GM19035 (cell line): ENCODE results near the gene PMPCA.

Experiments used
- ATAC-seq: cut with Tn5 transposase; IDR thresholded peaks from one replicate; pipeline ENCODE4 v1.9.1; 2021; ENCODE audit not compliant: unreplicated experiment

Gene PMPCA, protein sequence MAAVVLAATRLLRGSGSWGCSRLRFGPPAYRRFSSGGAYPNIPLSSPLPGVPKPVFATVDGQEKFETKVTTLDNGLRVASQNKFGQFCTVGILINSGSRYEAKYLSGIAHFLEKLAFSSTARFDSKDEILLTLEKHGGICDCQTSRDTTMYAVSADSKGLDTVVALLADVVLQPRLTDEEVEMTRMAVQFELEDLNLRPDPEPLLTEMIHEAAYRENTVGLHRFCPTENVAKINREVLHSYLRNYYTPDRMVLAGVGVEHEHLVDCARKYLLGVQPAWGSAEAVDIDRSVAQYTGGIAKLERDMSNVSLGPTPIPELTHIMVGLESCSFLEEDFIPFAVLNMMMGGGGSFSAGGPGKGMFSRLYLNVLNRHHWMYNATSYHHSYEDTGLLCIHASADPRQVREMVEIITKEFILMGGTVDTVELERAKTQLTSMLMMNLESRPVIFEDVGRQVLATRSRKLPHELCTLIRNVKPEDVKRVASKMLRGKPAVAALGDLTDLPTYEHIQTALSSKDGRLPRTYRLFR

DNA sequence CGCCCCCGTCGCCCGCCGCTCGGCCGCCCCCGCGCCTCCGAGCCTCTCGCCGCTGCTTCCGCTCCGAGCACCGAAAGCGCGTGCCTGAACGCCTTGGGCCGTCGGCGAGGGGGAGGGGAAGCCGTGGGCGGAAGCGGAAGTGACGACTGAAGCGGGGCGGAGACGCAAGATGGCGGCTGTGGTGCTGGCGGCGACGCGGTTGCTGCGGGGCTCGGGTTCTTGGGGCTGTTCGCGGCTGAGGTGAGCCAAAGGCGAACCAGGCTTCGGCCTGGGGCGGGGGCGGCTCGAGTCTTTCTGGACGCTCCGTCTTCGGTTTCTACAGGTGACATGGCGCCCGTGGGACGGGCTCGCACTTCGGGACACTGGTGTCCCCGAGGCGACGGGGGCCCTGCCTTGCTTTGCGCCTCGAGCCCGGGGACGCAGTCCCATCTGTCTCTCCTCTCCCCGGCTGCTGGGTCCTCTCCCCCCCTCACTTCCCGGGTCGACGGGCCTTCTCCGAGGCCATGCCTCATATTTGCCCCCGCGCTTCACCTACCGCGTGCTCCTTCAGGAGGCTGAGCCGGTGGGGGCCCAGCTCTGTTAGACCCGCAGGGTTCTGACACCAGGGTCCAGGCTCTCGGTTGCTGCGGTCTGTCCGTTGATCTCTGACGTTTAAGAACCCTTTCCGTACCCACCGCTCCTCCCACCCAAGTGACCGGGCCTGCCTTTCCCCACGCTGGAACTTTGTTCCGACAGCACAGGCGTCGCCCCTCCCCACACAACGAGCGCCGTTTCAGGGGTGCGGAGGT, at the start of gene PMPCA, which contains the start of gene ENTR1:
Gene PMPCA, plus strand, starts transcription at position 159 of the 788 bp plus-strand sequence. Its CDS starts 11 bp downstream, at position 170.
Gene ENTR1, minus strand, starts transcription at position 115 of the 788 bp plus-strand sequence. CDS start 217 bp downstream, outside the sequence.
- peak; percentile 86 for ATAC-seq

DNA sequence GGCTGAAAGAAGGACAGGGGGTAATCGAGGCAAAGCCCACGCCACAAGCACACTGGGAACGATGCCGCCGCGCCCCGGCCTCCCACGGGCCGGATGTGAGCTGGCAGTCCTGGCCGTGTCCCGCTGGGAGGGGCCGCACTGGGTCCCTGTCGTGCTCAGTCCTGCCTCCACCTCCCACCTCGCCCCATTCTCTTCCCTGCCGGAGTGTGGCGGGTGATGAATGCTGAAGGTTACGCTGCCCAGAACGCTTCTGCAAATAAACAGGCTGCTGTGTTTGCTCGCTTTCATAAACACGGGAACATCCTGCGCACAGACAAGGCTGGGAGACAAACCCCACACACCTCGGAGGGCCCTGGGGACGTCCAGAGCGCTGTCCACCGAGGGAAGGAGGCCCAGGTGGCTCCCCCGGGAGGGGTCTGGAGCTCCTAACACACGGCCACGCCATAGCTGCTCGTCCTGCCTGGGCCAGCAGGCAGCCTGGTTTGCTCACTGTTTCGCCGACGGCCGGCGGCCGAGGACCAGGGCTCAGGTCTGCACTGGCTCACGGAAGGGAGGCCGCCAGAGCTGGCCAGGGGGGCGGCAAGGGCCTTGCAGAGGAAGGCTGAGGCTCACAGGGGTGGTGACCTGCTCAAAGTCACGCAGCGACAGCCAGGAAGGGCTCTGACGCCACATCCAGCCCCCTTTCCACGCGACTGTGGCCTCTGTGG, 49.3 kb upstream of the PMPCA start:
- ATAC-seq: no peak

DNA sequence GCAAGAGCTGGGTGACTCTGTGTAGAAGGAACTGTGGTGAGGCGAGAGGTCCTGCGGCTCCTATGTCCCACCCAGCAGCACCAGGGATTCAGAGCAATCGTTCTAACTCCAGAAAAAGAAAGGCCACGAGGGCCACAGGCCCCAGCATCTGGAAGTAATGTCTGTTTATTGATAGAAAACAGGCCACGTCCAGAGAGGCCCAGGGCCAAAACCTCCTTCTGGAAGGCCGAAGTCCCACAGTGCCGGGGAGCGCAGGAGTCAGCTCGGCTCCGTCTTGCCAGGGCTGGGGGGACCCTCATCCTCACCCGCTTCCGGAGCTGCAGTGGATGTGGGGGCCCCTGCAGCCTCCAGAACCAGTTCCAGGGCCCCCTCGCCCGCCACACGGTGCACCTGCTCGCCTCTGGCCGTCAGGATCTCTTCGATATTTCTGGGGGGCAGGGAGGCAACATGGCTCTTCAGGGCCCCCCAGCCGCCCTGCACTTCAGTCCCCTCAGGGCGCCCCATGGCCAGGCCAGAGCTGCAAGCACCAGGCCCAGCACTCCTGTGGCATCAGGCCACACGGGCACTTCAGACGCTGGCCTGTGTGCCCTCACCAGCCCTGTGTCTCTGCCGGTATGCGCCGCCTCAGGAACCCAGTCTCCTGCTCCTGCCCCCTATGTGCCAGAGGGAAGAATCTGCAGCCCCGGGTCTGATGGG, 48.6 kb upstream of the PMPCA start:
- ATAC-seq: no peak

DNA sequence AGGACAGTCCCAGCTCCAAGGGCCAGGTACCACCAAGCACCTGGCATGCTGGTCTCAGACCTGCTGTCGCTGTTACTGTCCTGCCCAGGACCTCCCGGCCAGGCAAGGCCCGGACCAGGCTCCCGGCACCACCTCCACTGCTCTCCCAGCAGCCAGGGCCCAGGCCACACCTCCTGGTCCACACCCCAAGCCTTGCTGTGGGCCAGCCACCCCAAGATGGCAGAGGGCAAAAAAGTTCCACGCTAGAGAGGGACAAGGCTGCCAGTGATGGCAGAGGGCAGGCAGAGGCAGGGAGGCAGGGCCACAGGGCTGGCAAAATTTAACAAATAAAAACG, 48.0 kb upstream of the PMPCA start:
- no peak for ATAC-seq

DNA sequence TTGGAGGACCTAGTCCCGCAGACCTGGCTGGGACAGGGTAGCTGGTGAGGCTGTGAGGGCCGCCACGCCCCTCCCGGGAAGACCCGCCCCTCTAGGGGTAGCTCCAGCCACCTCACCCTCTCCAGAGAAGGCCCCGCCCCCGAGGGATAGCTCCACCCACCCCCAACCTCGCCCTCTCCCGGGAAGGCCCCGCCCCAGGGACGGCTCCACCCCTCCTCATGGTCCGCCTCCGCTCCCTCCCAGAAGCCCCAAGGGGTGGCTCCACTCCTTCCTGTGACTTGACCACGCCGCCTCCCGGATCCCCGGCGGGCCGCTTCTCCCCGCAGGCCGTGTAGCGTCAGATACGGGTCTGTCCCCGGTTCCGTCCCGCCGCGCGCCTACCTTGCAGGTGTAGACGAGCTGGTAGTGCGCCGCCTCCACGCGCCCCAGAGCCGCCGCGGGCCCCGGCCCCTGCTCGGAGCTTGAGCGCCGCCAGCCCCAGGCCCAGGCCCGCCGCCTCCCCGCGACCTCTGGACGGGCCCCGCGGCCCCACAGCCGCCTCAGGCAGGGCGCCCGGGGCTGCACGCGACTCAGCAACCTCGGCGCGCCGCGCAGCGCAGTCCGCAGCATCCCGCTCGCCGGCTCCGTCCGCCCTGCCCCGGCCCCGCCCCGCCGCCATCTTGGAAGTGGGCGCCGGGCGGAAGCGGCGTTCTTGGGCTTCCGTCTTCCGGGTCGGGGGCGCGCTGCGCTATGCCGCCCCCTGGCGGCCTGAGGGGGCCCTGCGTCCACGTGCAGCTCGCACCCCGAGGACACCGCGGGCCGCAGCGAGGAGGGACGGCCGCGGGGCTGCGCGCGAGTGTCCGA, 47.1 kb upstream of the PMPCA start, which contains the start of gene DNLZ:
Gene DNLZ, minus strand, starts transcription at position 639 of the 843 bp plus-strand sequence. Its CDS starts 30 bp downstream, at position 609.
- peak; percentile 75 for ATAC-seq

DNA sequence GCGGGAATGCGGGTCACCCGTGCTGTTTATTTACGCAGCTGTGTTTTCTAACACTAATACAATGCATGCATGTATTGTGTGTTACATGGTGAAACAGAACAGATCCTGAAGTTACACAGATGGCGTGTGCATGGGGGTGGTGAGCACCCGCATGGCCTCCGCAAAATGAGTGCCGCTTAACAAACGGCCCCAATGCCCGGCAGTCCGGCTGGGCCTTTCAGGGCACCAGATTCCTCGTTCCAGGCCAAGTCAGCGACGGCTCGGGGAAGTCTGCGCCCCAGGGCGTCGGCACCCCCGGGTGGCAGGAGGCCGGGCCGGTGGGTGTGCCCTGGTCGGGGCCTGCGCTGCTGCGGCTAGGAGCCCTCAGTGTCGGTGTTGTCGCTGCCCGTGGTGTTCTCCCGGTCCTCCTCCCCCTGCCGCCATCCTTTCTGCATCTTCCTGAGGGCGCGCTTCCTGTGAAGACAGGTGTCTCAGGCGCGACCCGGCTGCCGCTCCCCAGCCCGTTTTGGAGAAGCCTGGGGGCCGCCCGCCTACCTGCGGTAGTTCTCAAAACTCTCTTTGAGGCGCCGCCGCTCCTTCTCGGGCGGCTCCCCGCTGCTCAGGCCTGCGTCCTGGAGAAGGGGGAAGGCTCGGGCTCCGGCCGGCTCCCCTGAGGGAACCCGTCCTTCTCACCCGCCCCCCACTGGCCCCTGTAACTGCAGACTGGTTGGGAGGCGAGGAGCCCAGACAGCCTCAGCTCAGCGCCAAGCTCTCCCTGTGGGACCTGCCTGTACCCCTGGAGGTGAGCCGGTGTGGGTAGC, 46.3 kb upstream of the PMPCA start:
- no peak for ATAC-seq

DNA sequence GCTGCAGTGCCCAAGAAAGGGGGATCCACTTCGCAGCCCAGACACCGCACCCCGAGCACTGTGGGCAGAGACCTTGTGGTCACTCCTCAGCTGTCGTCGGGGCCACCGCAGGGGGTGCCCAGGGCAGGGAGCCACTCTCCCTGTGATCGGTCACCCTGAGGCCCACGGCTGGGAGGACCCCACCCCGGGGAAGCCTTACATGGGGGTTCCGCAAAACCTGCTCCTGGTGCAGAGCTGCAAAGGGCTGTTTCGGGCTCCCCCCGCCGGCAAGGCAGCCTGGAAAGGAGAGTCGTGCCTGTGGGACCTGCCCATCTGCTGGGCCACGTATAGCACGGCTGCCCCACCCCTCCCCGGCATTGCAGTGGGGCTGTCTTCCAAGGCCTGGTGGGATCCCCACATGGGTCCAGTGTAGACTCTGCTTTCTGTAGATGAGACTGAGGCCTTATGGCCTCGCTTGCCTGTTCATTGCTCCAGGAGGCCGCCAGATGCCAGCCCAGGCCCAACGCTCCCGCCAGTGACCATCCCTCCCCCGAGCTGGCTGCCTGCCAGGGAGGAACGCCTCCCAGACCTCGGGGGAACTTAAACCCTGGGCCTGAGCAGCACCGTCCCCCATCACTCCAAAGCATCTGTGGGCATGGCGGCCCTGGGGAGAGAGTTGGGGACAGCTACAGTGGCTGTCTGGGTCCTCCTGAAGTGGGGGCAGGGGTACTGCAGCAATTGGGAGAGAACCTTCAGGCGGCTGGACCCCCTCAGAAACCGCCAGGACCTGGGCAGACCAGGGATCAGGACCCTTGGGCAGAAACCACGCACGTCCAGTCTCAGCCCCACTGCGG, 45.3 kb upstream of the PMPCA start:
- ATAC-seq: no peak

DNA sequence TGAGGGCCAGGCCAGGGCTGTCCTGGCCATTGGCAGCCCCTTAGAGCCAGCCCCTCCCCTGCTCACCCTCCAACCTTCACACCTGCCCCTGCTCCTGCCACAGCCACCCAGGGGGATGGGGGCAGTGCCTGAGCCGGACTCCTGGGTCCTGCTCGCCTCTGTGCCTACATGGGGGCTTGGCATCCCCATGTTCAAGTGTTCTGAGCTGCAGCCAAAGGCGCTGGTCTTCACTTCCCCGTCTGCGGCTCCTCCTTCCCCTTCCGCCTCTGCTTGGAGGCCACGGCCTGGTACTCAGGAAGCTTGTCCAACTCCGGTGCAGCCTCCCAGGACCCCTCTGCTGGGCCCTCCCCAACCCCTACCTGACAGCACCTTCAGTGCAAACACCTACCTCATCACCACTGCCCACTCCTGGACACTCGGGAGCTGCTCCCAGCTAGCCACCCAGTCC, 44.7 kb upstream of the PMPCA start:
- no peak for ATAC-seq

DNA sequence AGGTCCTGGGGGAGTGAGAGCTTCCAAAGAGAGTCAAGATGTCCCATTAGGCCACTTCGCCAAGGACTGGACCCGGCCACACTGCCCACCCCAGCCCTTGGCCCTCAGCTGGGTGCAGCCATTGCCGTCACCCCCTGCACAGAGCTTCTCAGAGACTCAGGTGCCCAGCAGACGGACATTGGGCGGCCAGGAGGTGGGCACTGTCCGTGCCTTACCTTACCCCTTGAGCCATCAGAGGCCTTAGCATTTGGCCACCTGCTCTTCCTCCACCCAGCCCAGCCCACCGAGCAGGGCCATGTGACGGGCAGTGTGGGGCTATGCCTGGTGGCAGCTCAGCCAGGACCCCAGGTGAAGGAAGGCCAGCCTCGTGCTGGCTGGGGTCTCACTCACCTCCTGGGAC, 43.6 kb upstream of the PMPCA start:
- no peak for ATAC-seq

DNA sequence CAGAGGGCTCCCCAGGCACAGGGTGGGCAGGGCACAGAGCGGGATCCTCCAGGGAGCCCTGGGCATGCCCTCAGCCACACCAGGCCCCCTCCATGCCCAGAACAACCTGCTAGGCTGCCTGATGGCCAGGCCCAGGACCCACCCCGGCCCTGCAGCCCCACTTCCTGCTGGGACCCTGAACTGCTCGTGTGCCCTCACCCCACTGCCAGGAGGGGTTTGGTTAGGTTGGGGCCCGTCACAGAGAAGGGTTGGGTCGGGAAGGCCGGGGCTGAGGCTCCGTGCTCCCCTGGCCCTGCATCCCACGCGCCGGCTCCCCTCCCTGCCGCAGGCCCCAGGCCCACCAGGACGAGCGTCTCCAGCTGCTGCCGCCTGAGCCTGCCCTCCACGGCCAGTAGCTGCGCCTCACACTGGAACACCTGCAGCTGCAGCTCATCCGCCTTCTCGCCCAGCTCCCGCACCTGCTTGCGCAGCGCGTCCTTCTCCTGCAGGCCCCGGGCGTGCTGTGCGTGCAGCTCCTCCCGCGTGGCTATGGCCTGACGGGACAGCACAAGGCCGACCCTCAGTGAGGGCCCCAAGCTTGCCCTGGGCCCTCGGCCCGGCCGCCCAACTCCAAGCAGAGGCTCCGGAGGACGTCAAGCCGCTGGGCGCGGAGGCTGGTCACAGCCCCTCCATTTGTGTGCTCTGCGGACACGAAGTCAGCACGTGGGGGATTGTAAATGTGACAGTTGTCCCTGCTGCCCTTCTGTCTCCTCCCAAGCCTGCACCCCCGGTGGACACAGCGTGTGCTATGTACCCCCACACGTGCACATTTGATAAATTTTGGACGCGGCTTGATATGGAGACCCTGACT, 42.9 kb upstream of the PMPCA start:
- no peak for ATAC-seq

DNA sequence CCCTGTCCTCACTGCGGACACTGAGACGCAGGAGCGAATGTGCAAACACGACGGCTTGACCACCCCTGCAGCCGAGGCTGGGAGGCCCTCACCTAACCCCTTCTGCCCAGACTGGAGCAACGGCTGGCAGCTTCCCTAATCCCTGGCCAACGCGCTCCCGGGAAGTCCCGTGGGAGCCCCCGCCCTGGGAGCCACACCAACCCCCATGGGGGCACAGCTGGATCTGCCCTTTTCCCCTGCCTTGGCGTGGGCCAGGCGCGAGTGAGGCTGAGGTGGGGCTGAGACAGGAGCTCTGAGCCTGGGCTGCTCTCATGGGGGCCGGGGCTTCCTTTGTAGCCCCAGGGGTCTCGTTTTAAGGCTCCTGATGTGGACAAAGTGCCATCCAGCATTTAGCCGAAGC, 42.3 kb upstream of the PMPCA start:
- no peak for ATAC-seq

DNA sequence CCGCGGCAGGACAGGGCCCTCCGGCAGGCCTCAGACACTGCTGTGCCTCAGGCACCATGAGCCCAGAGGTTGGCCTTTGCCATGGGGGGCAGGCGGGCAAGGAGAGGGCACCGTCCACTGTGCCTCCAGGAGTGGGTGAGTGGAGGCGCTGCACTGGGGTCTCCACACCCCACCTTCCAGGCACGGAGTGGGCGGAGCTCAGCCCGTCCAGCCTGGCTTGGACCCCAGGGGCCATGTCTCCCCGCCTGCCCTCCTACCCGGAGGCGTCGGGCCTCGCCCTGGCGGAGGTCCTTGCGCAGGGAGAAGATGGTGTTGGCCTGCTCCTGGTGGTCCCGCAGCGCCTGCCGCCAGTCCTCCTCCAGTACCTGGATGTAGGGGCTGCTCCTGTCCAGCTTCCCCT, 40.4 kb upstream of the PMPCA start:
- ATAC-seq: no peak

DNA sequence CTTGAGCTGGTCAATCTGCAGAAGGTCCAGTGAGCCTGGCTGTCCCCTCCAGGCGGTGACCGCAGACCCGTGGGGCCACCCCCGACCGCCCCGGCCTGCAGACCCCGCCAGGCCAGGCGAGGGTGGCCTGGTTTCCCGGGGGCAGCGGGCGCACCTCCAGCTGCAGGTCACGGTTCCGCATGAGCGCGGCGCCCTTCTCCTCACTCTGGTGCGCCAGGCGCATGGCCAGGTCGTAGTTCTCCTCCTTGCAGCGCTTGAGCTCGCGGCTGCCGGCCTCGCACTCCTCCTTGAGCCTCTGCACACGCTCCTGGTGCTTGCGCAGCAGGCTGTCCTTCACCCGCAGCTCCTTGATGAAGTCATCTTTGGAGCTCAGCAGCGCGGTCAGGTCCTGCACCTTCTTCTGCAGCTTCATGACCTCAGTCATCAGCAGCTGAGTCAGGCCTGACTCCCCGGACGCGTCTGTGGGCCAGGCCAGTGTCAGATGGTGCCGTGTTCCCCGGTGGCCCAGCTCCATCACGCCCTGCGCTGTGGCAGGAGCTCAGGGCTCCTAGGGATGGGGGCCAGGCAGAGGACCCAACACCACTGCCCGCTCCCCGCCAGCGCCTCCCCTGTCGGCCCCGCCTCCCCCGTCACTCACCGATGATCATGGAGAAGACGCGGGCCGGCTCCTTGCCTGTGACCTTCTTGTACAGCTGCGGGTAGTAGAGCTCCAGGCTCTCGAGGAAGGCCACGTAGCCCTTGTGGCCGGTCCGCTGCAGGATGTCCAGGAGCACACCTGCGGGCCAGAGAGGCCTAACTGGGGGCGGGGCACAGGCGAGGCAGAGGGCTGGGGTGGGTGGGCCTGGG, 39.5 kb upstream of the PMPCA start:
- ATAC-seq: no peak

DNA sequence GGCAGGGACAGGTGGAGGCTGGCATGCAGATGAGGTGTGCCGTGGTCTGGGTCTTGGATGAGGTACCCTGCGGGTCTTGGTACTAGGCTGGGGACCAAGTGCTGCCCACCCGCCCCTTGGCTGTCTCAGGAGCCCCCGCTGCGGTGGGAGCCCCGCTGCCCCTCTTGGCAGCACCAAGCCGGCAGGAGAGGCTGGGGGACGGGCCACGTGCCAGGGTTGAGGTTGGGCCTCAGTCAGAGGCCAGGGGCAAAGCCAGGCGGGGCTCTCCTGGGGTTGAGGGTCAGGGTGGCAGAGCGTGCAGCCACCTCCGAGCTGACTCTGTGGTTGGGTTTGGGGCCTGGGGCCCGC, 39.0 kb upstream of the PMPCA start:
- ATAC-seq: no peak

DNA sequence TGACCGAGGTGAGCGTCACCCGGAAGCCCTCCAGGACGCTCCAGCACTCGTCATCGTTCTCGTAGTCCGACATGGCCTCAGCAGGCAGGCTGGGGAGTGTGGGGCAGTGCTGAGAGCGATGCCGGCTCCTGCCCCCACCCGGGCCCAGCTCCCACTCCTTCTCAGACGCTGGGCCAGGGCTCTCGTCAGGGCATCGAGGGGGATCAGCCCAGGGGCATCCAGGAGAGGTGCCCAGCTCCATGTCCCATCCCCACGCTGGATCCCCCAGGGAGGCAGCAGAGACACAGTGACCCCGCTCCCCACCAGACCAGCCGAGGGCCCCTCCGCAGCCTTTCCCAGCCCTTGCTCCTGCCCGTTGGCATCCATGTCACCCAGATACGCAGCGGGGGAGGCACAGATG, 38.5 kb upstream of the PMPCA start:
- ATAC-seq: no peak

DNA sequence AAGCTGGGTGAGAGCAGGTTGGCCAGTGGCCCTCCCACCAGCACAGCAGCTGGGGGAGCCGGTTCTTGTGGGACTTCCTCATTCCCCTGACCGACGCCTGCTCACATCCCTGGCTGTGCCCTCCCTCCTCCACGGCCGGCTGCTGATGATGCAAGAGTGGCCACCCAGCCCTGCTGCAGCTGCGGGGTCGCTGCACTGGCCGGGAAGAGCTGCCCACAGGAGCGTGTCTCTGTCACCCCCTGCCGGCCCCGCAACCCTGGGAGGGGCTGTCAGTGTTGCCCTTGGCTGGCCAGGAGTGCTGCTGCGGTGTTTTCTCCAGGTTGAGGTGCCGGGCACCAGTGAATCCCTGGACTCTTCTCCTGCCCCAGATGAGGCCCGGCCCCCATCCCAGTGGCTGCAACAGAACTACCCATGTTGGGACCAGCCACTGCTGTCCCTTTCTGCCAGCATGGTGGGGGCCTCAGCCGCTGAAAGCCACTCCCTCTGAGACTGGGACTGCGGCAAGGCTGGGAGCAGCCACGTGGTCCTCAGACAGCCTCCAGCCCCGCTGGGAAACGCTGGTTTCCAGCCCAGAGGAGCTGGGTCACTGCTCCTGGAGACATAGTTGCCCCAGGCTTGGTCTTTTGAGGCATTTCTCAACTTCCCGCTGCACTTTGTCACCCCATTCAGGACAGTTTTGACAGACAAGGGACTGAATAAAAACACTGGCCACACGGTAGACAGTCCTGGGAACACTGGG, 37.7 kb upstream of the PMPCA start:
- ATAC-seq: no peak
